ENCODE data around the gene SSU72. TPM values are rescaled to one million over a fixed set of nuclear protein-coding genes. Genes with fewer than 3 reads are reported as not detected.

SSU72 gene
- polyA plus RNA-seq, 1 experiment, result 101 TPM

DNA sequence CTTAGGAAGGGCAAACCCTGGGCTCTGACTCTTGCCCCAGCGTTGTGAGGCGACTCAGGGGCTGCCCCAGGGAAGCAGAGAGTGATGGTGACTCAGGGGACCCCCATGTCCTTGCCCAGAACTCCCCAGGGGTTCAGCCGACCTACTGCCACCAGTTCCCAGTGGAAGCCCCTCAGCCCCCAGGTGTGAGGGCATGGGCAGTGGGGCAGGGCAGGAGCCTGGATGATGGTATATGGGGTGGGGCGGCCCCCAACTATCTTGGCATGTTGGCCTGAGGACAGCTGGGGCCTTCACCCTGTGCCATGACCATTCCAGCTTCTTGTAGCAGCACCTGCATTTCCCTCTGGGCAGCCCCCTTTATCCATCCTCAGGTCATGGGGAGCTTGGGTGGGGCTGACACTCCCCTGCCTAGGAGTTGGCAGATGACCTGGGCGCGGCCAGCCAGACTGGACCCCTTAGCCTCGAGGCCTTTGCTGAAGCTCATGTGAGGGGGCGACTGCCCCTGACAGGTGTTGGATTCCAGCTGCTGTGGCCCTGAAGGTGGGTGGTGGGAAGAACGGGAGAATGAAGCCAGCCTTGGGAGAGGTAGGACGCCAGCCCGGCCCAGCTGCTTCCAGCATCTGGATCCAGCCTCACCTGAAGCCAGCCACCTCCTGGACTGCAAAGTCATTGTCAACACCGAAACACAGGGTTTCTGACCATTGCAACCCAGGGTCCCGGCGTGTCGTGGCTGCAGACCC, 27.1 kb upstream of the SSU72 start:
- TF ChIP-seq, protein P1, sequence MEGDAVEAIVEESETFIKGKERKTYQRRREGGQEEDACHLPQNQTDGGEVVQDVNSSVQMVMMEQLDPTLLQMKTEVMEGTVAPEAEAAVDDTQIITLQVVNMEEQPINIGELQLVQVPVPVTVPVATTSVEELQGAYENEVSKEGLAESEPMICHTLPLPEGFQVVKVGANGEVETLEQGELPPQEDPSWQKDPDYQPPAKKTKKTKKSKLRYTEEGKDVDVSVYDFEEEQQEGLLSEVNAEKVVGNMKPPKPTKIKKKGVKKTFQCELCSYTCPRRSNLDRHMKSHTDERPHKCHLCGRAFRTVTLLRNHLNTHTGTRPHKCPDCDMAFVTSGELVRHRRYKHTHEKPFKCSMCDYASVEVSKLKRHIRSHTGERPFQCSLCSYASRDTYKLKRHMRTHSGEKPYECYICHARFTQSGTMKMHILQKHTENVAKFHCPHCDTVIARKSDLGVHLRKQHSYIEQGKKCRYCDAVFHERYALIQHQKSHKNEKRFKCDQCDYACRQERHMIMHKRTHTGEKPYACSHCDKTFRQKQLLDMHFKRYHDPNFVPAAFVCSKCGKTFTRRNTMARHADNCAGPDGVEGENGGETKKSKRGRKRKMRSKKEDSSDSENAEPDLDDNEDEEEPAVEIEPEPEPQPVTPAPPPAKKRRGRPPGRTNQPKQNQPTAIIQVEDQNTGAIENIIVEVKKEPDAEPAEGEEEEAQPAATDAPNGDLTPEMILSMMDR (IDR thresholded peaks at IDR 0.05; ENCODE audit: insufficient read depth, low read depth, low read length), result no peak
- peaks cover 5% of the 10 kb centered on the region; the same call in 1 of the 2 replicates for H3K27me3 ChIP-seq (ENCODE audit: control insufficient read depth, insufficient read depth, low read length)
- POLR2A ChIA-PET, result no interaction called here
- DNase-seq (ENCODE audit: low read depth), result no peak
- no peak overlapping the region for H3K4me3 ChIP-seq (ENCODE audit: low read depth, low read length)
- no peaks in the 10 kb centered on the region for H3K36me3 ChIP-seq (ENCODE audit: control insufficient read depth, insufficient read depth, low read length)
- CTCF ChIA-PET, result interaction anchor here (3.4 kb wide), 1 partner anchor 13 kb away, joined by 13 read pairs; the partner anchor contains the start of gene MIB2

DNA sequence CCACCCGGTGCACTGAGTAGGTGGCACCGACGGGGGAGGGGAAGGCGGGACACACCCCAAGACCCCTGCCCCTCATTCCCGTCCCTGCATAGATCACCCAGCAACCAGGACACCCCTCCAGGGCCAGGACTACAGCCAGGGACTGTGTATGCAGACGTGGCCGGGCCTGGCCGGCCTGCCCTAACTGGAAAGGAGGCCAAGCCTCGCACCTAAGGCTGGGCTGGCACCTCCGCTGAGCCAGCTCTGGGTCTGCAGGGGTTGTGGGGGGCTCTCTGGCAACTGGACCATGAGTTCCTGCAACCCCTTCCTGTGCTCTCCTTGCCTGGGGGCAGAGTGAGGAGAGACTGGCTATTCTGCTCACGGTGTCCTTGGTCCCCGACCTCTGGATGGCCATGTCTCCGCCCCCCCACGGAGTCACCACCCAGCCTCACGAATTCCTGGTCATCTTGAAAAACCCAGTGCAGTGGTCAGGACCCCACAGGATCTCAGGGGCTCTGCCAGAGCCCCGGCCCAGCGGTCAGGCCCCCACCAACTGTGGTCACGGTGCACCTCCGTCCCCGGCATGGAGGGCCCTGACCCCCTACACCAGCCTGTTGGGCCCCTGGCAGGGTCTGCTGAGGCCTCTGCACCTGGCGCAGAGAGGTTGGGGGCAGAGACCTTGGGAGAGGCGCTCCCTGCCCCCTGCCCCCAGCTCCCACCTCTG, 26.3 kb upstream of the SSU72 start:
- DNase-seq (ENCODE audit: low read depth), result no peak
- Histone ChIP-seq H3K27me3 (ENCODE audit: control insufficient read depth, insufficient read depth, low read length) (peaks cover 9% of the 10 kb centered on the region), H3K4me3 (ENCODE audit: low read depth, low read length) (no peak overlapping the region), H3K36me3 (ENCODE audit: control insufficient read depth, insufficient read depth, low read length) (no peaks in the 10 kb centered on the region)
- TF ChIP-seq, protein P1 (IDR thresholded peaks at IDR 0.05; ENCODE audit: insufficient read depth, low read depth, low read length), result no peak
- CTCF ChIA-PET, result no interaction called here
- POLR2A ChIA-PET, result no interaction called here

DNA sequence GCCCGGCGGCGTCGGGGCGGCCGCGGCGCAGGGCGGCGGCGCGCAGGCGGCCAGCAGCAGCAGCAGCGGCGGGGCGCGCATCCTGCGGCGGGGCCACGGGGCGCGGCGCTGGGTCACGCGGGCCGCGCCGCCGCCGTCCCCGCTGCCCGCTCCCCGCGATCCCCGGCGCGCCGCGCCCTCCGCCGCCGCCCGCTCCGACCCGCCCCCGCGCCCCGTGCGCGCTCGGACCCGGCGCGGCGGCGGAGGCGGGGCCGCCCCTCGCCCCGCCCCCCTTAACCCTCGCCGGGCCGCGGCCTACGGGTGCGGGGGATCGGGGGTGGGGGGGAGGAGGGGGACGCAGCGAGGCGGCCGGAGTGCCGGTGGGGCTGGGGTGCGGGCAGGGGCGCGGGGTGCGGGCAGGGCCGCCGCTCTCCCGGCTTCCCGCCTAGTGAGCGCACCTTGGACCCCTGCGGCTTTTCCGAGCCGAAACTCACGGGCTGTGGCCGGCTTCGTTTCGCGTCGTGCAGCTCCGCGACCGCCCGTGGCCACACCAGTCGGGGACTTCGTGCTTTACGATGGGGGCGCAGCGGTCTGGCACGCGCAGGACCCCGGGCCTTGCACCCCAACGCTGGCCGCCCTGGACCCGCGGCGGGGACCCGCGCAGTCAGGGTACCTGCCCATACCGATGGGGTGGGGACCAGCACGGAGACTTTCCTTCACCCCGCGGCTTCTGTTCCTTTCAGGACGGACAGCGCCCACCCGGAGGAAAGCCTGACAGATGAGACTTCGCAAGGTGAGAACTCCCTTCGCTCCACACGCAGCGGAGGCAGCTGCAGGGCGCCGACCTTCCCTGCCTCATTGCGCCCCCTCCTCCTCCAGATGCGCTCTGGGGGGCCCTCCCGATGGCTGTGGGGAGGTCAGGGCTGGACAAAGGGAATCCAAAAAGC, 25.5 kb upstream of the SSU72 start, which contains the start of gene FNDC10:
Gene FNDC10 (minus strand): TSS at position 201 of the 926 bp plus-strand sequence. CDS start 120 bp downstream, at position 81.
- POLR2A ChIA-PET, result no interaction called here

DNA sequence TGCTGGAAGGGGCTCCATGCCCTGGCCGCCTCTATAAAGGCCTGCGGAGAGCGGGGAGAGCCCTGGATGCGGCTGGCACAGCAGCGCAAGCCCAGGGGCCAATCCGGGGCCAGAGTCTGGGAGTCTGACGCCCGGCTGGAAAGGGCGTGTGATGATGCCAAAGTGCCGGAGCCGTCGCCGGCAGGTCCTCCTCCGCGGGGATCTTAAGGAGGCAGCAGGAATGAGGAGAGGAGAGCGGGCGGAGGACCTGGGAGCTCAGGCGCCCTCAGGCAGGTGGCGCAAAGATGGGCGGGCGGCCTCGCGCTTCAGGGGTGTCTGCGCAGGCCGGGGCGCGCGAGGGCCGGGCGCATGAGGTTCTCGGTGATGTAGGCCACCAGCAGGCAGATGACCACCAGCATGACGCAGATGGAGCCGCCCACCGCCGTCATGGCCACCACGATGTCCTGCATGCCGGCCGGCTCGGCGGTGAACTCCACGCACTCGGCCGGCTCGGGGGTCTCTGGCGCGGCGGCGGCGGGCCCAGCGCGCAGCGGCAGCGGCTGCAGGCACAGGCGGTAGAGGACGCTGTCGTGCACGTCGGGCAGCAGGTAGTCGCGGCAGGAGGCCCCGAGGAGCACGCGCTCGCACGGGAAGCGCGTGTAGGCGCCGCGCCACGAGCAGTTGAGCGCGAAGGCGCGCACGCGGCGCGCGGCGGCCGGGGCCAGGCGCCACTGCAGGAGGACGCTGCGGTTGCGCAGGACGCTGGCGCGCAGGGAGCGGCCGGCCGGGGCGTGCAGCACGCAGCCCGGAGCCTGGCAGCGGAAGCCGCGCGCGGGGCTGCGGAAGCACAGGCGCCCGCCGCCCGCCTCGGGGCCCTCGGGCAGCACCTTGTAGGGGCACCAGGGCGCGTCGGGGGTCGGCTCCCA, 24.6 kb upstream of the SSU72 start:
- TF ChIP-seq, protein P1 (IDR thresholded peaks at IDR 0.05; ENCODE audit: insufficient read depth, low read depth, low read length), result no peak
- no peaks in the 10 kb centered on the region for H3K36me3 ChIP-seq (ENCODE audit: control insufficient read depth, insufficient read depth, low read length)
- no peak for DNase-seq (ENCODE audit: low read depth)
- CTCF ChIA-PET, result no interaction called here
- H3K4me3 ChIP-seq (ENCODE audit: low read depth, low read length), result peak overlapping the region; percentile 47
- peaks cover 9% of the 10 kb centered on the region for H3K27me3 ChIP-seq (ENCODE audit: control insufficient read depth, insufficient read depth, low read length)
- POLR2A ChIA-PET, result no interaction called here

More for the DNA sequence above, 25.5 kb upstream of the SSU72 start, which contains the start of gene FNDC10:
- TF ChIP-seq, protein P1 (IDR thresholded peaks at IDR 0.05; ENCODE audit: insufficient read depth, low read depth, low read length), result no peak
- H3K4me3 ChIP-seq (ENCODE audit: low read depth, low read length), result peak within 1 kb of the TSS; percentile 47
- CTCF ChIA-PET, result no interaction called here
- no peak for DNase-seq (ENCODE audit: low read depth)
- H3K27me3 ChIP-seq (ENCODE audit: control insufficient read depth, insufficient read depth, low read length), result peaks cover 9% of the 10 kb centered on the region
- H3K36me3 ChIP-seq (ENCODE audit: control insufficient read depth, insufficient read depth, low read length), result no peaks in the 10 kb centered on the region
